HG02678 (cell line): Measurements from ENCODE around the gene GREB1L.

Experiments
- ATAC-seq: cut with Tn5 transposase; IDR thresholded peaks from one replicate; pipeline ENCODE4 v1.9.1; 2021; ENCODE audit warnings: mild to moderate bottlenecking, moderate library complexity; ENCODE audit not compliant: unreplicated experiment

GREB1L gene

GRCh38 chr18:21548647-21549046 lies 306.6 kb downstream of the GREB1L start:
- ATAC-seq = no peak

GRCh38 chr18:21550510-21550970 lies 308.5 kb downstream of the GREB1L start:
- no peak for ATAC-seq

GRCh38 chr18:21557607-21558253 lies 315.7 kb downstream of the GREB1L start:
- ATAC-seq = no peak

- no peak for ATAC-seq
Measured at GRCh38 chr18:21559195-21559594, 317.2 kb downstream of the GREB1L start.

GRCh38 chr18:21571772-21572171 lies 329.7 kb downstream of the GREB1L start:
- no peak for ATAC-seq
